GM12874 (cell line): Measurements from ENCODE around the gene PTGS1.

ENCODE experiments used
- CTCF ChIP-seq: IDR thresholded peaks from 2 replicates; pipeline ENCODE4 v1.5.1; 2011; ENCODE audit warnings: low read depth, mild to moderate bottlenecking, control low read depth, low read length, moderate library complexity; ENCODE audit not compliant: insufficient read depth

Gene PTGS1

GRCh38 chr9:122389799-122390481 lies 19.1 kb downstream of the PTGS1 start:
- TF ChIP-seq CTCF: no peak

GRCh38 chr9:122392284-122392683 lies 21.5 kb downstream of the PTGS1 start:
- TF ChIP-seq CTCF: no peak

GRCh38 chr9:122392714-122393113 lies 21.9 kb downstream of the PTGS1 start:
- TF ChIP-seq CTCF: no peak

- no peak for TF ChIP-seq CTCF
These were observed 22.6 kb downstream of the PTGS1 start for GRCh38 chr9:122393284-122393983.

GRCh38 chr9:122394265-122395125 lies 23.7 kb downstream of the PTGS1 start:
- no peak for TF ChIP-seq CTCF

GRCh38 chr9:122396614-122397148 lies 25.9 kb downstream of the PTGS1 start:
- no peak for TF ChIP-seq CTCF

GRCh38 chr9:122397749-122398148 lies 26.9 kb downstream of the PTGS1 start:
- no peak for TF ChIP-seq CTCF
